D721Med (cell line): Measurements from ENCODE around the gene CDK15.

Experiments
- DNase-seq: peaks from one replicate; pipeline ENCODE4 v3.0.0; 2011; ENCODE audit warnings: low spot score; ENCODE audit not compliant: insufficient read length
- FAIRE-seq: peaks from 2 replicates; lab custom pipeline; 2011; peaks lifted over from hg19 to GRCh38; lab: Jason Lieb, UNC
- CTCF ChIP-seq: IDR thresholded peaks from 2 replicates; pipeline ENCODE4 v1.5.1; 2012; ENCODE audit warnings: mild to moderate bottlenecking, control low read depth; ENCODE audit not compliant: insufficient read depth; ENCODE audit errors: missing control alignments

Gene CDK15

DNA sequence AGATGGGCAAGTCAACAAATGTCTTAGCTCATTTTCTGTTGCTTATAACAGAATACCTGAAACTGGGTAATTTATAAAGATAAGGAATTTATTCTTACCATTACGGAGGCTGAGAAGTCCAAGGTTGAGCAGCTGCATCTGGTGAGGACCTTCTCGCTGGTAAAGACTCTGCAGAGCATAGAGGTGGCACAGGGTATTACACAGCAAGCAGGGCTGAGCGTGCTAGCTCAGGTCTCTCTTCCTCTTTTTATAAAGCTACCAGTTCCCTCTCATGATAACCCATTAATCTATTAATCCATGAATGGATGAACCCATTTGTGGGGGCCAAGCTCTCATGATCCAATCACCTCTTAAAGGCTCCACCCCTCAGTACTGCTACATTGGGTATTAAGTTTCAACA is 109.1 kb downstream of the CDK15 start:
- no peak for TF ChIP-seq CTCF
- no peak for FAIRE-seq
- DNase-seq, result no peak

DNA sequence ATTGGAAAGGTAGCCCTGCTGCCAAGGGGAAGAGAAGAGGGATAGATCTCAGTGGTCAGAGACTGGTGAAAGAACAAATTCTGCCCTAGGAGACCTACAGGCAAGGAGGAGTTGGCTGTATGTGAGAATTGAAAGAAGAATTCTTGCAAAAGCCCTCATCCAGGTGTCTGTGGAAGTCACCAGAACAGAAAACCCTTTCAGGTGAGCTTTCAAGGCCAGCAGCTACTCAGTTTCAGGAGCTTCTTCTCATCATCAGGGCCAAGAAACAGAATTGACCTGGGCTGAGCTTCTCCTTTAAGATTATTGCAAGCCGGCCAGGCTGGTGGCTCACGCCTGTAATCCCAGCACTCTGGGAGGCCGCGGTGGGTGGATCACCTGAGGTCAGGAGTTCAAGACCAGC is 110.2 kb downstream of the CDK15 start:
- no peak for TF ChIP-seq CTCF
- FAIRE-seq, result no peak
- DNase-seq, result no peak

- TF ChIP-seq CTCF, result no peak
- FAIRE-seq (no peak), DNase-seq (no peak)
Measured at GRCh38 chr2:201918616-201919307, 112.4 kb downstream of the CDK15 start.

DNA sequence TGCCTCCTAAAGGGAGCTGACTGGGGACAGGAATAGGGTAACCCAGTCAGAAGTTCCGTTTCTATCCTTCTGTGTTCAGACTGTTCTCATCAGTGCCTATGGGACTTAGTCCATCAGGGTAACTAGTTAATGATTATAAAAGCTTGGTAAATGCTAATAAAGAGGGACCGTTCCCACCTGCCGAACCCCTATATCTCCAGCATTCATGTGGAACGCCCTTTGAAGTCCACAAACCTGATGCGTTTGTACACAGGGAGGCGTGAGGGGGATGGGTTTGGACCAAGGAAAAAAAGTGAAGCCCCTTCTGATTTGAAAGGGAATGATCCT is 112.9 kb downstream of the CDK15 start:
- no peak for FAIRE-seq
- TF ChIP-seq CTCF, result no peak
- no peak for DNase-seq

DNA sequence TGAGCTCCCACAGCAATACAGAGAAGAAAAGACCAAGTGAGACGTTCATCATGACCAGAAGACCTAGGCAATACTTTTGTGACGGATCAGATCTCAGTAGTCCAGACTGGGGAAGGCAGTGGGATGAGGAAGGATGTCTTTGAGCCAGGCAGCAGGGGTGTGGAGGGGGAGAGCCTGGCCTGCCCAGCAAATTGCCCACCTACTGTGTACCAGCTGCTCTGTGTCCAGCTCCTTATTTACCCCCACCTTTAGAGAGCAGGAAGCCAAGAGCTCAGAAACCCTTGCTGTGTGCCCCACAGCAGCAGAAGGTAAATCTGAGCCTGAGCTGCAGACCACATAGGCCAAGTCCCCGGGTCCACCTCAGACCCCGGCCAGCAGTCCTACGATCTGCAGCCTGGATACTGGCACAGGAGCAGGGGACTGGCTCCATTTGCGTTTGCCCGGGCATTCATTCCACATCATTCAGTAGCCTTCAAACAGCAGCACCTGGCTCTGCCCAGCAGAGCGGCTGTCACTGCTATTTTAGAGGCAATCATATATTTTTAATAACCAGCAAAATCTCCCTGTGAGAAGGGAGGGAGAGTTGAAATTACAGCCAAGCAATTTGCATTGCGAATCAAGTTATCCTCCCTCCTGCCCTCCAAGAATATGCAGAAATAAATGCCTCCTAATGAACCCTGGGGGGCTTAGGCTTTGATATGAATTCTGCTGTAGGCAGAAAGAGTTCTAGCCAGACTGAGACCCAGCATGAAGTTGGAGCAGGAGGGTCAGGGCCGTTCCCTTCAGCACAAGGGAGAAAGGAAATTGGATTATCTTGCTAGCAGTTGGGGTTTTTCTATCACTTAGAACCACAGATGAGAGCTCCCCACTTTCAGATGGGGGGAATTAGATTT is 117.3 kb downstream of the CDK15 start:
- FAIRE-seq (no peak), DNase-seq (no peak)
- TF ChIP-seq CTCF, result no peak

DNA sequence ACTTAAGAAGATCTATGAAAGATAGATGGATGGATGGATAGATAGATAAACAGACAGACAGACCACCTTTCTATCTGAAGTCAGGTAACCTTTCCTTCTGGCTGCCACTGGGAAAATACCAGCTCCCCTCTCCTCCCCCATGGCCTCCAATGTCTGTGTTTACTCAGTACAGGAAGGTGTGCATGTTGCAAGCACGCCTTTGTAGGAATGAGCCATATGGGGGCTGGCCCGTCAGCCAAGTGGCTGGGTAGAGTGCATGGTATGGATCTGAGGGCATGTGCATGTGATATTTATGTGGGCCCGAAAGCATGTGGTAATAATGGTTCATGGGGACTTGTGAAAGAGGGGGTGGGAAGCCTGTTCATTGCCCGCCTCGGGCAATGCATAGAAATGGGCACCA is 118.1 kb downstream of the CDK15 start:
- no peak for TF ChIP-seq CTCF
- no peak for DNase-seq
- no peak for FAIRE-seq

DNA sequence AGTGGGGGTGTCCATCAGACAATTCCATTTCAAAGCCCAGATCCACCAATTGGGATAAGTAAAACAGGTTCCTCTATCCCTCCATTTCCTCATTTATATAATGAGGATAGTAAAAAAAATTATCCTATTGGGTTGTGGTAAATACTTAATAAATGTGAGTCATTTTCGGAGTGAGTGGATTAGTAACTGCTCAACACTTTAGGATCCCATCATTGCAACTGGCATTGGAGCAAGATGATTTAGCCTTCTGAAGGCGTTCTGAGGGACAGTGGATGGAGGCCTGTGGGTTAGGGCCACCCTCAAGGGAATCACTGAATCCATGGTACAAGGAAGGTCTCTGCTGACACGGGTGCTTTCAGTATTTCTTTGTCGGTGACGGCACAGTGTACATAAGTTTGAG is 118.7 kb downstream of the CDK15 start:
- DNase-seq, result no peak
- FAIRE-seq, result no peak

More for the DNA sequence above, 118.7 kb downstream of the CDK15 start:
- no peak for TF ChIP-seq CTCF
